IPS-20b (cell line): ENCODE measurements around the gene AFDN.

ENCODE experiments used
- H3K27ac ChIP-seq: one replicate; pipeline ENCODE4 v1.5.1; 2013; ENCODE audit warnings: low read length
- H3K27me3 ChIP-seq: 2 replicates; pipeline ENCODE4 v1.6.1; 2013; ENCODE audit warnings: mild to moderate bottlenecking, low read length, inconsistent platforms; ENCODE audit not compliant: insufficient read depth
- H3K36me3 ChIP-seq: 2 replicates; pipeline ENCODE4 v1.6.1; 2013; ENCODE audit warnings: low read depth, mild to moderate bottlenecking, inconsistent platforms, low read length, moderate library complexity; ENCODE audit not compliant: insufficient read depth
- H3K4me1 ChIP-seq: 2 replicates; pipeline ENCODE4 v1.6.1; 2013; ENCODE audit warnings: mild to moderate bottlenecking, control low read depth, inconsistent platforms, low read length, moderate library complexity; ENCODE audit not compliant: insufficient read depth
- H3K4me3 ChIP-seq: 2 replicates; pipeline ENCODE4 v1.5.1; 2013; ENCODE audit warnings: mild to moderate bottlenecking, low read length, inconsistent platforms
- H3K9ac ChIP-seq: 2 replicates; pipeline ENCODE4 v1.6.1; 2013; ENCODE audit warnings: low read depth, mild to moderate bottlenecking, inconsistent platforms, low read length, moderate library complexity
- H3K9me3 ChIP-seq: 2 replicates; pipeline ENCODE4 v1.6.1; 2013; ENCODE audit warnings: mild to moderate bottlenecking, low read depth, low read length, inconsistent platforms; ENCODE audit not compliant: insufficient read depth

Gene AFDN

GRCh38 chr6:167949121-167949684 lies 122.5 kb downstream of the AFDN start:
- Histone ChIP-seq H3K4me3 (no peak overlapping the region), H3K27ac (no peak overlapping the region), H3K27me3 (no peaks in the 10 kb centered on the region), H3K9me3 (no peaks in the 10 kb centered on the region), H3K4me1 (no peaks in the 10 kb centered on the region), H3K9ac (no peak overlapping the region), H3K36me3 (peaks cover 95% of the 10 kb centered on the region)

GRCh38 chr6:167951781-167952511 lies 125.2 kb downstream of the AFDN start:
- no peaks in the 10 kb centered on the region for H3K9me3 ChIP-seq
- H3K27me3 ChIP-seq = no peaks in the 10 kb centered on the region
- no peaks in the 10 kb centered on the region for H3K4me1 ChIP-seq
- no peak overlapping the region for H3K27ac ChIP-seq
- H3K9ac ChIP-seq = no peak overlapping the region
- H3K36me3 ChIP-seq = peaks cover 89% of the 10 kb centered on the region
- H3K4me3 ChIP-seq = no peak overlapping the region

- Histone ChIP-seq H3K27me3 (no peaks in the 10 kb centered on the region), H3K4me1 (no peaks in the 10 kb centered on the region), H3K4me3 (no peak overlapping the region), H3K9ac (no peak overlapping the region), H3K36me3 (peaks cover 90% of the 10 kb centered on the region), H3K9me3 (no peaks in the 10 kb centered on the region), H3K27ac (no peak overlapping the region)
Measured at GRCh38 chr6:167952512-167952859, 125.8 kb downstream of the AFDN start.

GRCh38 chr6:167953551-167953950 lies 126.8 kb downstream of the AFDN start:
- Histone ChIP-seq H3K9ac (no peak overlapping the region), H3K4me3 (no peak overlapping the region), H3K27me3 (no peaks in the 10 kb centered on the region), H3K9me3 (no peaks in the 10 kb centered on the region), H3K36me3 (peaks cover 89% of the 10 kb centered on the region), H3K4me1 (no peaks in the 10 kb centered on the region), H3K27ac (no peak overlapping the region)

GRCh38 chr6:167954151-167954550 lies 127.4 kb downstream of the AFDN start:
- H3K9ac ChIP-seq = no peak overlapping the region

GRCh38 chr6:167956491-167956890 lies 129.8 kb downstream of the AFDN start:
- Histone ChIP-seq H3K36me3 (peaks cover 71% of the 10 kb centered on the region), H3K4me3 (no peak overlapping the region), H3K9ac (no peak overlapping the region), H3K27me3 (no peaks in the 10 kb centered on the region), H3K27ac (no peak overlapping the region), H3K9me3 (no peaks in the 10 kb centered on the region), H3K4me1 (no peaks in the 10 kb centered on the region)

More at GRCh38 chr6:167954151-167954550, 127.4 kb downstream of the AFDN start:
- no peak overlapping the region for H3K27ac ChIP-seq
- no peaks in the 10 kb centered on the region for H3K27me3 ChIP-seq
- peaks cover 85% of the 10 kb centered on the region for H3K36me3 ChIP-seq
- H3K9me3 ChIP-seq = no peaks in the 10 kb centered on the region
- H3K4me3 ChIP-seq = no peak overlapping the region
- H3K4me1 ChIP-seq = no peaks in the 10 kb centered on the region

- peaks cover 70% of the 10 kb centered on the region for H3K36me3 ChIP-seq
- no peak overlapping the region for H3K27ac ChIP-seq
- no peak overlapping the region for H3K4me3 ChIP-seq
- H3K4me1 ChIP-seq = no peaks in the 10 kb centered on the region
- H3K9ac ChIP-seq = no peak overlapping the region
- H3K27me3 ChIP-seq = no peaks in the 10 kb centered on the region
- no peaks in the 10 kb centered on the region for H3K9me3 ChIP-seq
Measured at GRCh38 chr6:167956983-167957492, 130.3 kb downstream of the AFDN start.

GRCh38 chr6:167957626-167958025 lies 130.9 kb downstream of the AFDN start:
- no peaks in the 10 kb centered on the region for H3K9me3 ChIP-seq
- peaks cover 70% of the 10 kb centered on the region for H3K36me3 ChIP-seq
- no peaks in the 10 kb centered on the region for H3K27me3 ChIP-seq
- H3K4me3 ChIP-seq = no peak overlapping the region
- no peaks in the 10 kb centered on the region for H3K4me1 ChIP-seq
- no peak overlapping the region for H3K9ac ChIP-seq
- no peak overlapping the region for H3K27ac ChIP-seq

GRCh38 chr6:167960579-167960978 lies 133.9 kb downstream of the AFDN start:
- peaks cover 73% of the 10 kb centered on the region for H3K36me3 ChIP-seq
- H3K4me1 ChIP-seq = no peaks in the 10 kb centered on the region
- H3K27ac ChIP-seq = no peak overlapping the region
- H3K27me3 ChIP-seq = no peaks in the 10 kb centered on the region
- H3K9ac ChIP-seq = no peak overlapping the region
- H3K9me3 ChIP-seq = no peaks in the 10 kb centered on the region
- no peak overlapping the region for H3K4me3 ChIP-seq

- Histone ChIP-seq H3K4me1 (no peaks in the 10 kb centered on the region), H3K27ac (no peak overlapping the region), H3K9ac (no peak overlapping the region), H3K27me3 (no peaks in the 10 kb centered on the region), H3K9me3 (no peaks in the 10 kb centered on the region), H3K4me3 (no peak overlapping the region), H3K36me3 (peaks cover 78% of the 10 kb centered on the region)
Measured at GRCh38 chr6:167962711-167963110, 136.0 kb downstream of the AFDN start.

GRCh38 chr6:167963589-167964057 lies 136.9 kb downstream of the AFDN start:
- no peaks in the 10 kb centered on the region for H3K4me1 ChIP-seq
- H3K9me3 ChIP-seq = no peaks in the 10 kb centered on the region
- H3K4me3 ChIP-seq = no peak overlapping the region
- no peak overlapping the region for H3K9ac ChIP-seq
- peaks cover 78% of the 10 kb centered on the region for H3K36me3 ChIP-seq
- no peak overlapping the region for H3K27ac ChIP-seq
- no peaks in the 10 kb centered on the region for H3K27me3 ChIP-seq
